ENCODE results near the gene CNTRL.

DNA sequence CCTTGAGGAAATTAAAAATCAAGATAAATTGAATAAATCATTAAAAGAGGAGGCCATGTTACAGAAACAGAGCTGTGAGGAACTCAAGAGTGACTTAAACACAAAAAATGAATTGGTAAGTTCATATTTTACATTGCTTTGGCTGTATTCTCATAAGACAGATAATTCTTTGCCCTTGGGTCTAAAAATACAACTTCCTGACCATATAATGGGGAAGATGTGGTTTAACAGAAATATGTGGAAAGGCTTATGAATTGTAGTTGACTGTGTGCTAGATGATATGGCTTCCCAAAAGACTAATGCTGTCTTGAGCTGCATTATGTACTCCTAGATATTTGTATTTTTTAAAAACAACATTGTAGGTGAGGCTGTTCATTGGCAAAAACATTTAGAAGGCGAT is 33.1 kb downstream of the CNTRL start:
- TF ChIP-seq POLR2AphosphoS5 (IDR thresholded peaks at IDR 0.05; ENCODE audit: low read depth, low read length): no peak
- TF ChIP-seq TAF1 (IDR thresholded peaks at IDR 0.05; ENCODE audit: borderline replicate concordance, insufficient read depth, low read length): no peak
- no peak for TF ChIP-seq FOXP2 (optimal IDR thresholded peaks at IDR 0.05; ENCODE audit: borderline replicate concordance, extremely low read depth, extremely low read length, insufficient read depth)
- TF ChIP-seq, protein P1, sequence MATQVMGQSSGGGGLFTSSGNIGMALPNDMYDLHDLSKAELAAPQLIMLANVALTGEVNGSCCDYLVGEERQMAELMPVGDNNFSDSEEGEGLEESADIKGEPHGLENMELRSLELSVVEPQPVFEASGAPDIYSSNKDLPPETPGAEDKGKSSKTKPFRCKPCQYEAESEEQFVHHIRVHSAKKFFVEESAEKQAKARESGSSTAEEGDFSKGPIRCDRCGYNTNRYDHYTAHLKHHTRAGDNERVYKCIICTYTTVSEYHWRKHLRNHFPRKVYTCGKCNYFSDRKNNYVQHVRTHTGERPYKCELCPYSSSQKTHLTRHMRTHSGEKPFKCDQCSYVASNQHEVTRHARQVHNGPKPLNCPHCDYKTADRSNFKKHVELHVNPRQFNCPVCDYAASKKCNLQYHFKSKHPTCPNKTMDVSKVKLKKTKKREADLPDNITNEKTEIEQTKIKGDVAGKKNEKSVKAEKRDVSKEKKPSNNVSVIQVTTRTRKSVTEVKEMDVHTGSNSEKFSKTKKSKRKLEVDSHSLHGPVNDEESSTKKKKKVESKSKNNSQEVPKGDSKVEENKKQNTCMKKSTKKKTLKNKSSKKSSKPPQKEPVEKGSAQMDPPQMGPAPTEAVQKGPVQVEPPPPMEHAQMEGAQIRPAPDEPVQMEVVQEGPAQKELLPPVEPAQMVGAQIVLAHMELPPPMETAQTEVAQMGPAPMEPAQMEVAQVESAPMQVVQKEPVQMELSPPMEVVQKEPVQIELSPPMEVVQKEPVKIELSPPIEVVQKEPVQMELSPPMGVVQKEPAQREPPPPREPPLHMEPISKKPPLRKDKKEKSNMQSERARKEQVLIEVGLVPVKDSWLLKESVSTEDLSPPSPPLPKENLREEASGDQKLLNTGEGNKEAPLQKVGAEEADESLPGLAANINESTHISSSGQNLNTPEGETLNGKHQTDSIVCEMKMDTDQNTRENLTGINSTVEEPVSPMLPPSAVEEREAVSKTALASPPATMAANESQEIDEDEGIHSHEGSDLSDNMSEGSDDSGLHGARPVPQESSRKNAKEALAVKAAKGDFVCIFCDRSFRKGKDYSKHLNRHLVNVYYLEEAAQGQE (IDR thresholded peaks at IDR 0.05; ENCODE audit: insufficient read depth in 1 of 2, low read depth in 2 of 2, low read length in 2 of 2): no peak
